Stimulated activated CD4-positive, alpha-beta T cell treated with anti-CD3 and anti-CD28 coated beads, Interleukin-12 subunit alpha, Interleukin-12 subunit beta, amount 100 ng/mL, for 48 hours (primary cell): ENCODE results near the gene TFAP2C.
"Not testable (repeated sequence)": the region's sequence is repeated elsewhere in the genome, so short reads cannot be mapped to it uniquely, and the experiment has no call there.

Experiments used
- DNase-seq, 3 donors: peaks; one replicate each; pipeline ENCODE4 v3.0.0-alpha.2; 2020; ENCODE audit warnings: low read depth in 2 of 3, low spot score in 1 of 3

TFAP2C gene

GRCh38 chr20:56637576-56637975, 8.5 kb downstream of the TFAP2C start:
- no peak for DNase-seq

DNA sequence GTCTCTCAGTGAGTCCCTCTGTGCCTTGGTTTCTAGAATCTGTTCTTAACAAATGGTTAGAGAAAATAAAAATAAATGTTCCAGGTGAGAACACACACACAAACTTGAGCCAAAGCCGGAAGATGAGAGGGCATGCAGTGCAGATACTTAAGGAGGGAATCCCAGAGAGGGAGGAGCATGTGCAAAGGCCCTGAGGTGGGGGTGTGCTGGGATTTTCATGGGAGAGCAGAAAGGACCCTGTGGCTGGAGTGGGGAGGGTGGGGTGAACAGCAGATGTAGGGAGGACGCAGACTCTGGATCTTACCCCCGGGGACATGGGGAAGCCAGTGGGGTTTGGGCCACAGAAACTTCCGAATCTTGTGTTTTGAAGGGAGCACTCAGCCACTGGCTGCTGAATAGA, 17.5 kb downstream of the TFAP2C start:
- DNase-seq, result no peak

DNA sequence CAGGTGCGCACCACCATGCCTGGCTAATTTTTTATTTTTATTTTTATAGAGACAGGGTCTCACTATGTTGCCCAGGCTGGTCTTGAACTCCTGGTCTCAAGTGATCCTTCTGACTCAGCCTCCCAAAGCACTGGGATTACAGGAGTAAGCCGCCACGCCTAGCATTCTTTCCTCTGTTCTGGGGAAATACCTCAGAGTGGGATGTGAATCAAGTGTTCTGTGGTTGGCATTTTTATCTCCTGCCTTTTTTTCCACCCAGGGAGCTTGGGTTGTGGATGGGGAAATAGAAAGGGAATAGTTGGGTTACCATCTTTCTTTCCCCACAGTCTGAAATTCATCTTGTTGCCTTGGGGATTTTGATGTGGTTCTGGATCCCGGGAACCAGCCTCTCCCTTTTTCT, 24.1 kb downstream of the TFAP2C start:
- no peak for DNase-seq

- no peak for DNase-seq
These were observed 27.5 kb downstream of the TFAP2C start for GRCh38 chr20:56656632-56657031.

GRCh38 chr20:56657879-56658278, 28.8 kb downstream of the TFAP2C start:
- no peak for DNase-seq

- not testable (repeated sequence) for DNase-seq
These were observed 29.3 kb downstream of the TFAP2C start for GRCh38 chr20:56658341-56658947.

GRCh38 chr20:56663660-56664059, 34.6 kb downstream of the TFAP2C start:
- no peak for DNase-seq

DNA sequence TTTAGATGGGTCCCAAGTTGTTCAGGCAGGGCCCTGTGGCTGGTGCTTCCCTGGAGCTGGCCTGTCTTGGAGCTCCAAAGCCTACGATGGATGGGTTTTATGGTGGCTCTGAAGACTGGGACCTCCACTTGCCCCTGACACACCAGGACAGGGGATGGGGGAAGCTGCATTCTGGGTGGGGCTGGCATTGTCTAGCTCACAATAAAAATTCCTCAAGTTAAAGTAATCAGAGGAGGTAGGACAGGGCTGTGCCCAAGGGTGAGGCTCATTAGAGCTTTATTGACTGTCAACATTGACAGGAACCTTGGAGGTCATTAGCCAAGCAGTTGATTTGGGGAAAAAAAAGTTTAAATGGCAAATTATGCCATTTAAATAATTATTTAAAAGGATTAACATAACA, 35.7 kb downstream of the TFAP2C start:
- DNase-seq, result no peak

GRCh38 chr20:56665806-56666205, 36.7 kb downstream of the TFAP2C start:
- DNase-seq, result no peak

DNA sequence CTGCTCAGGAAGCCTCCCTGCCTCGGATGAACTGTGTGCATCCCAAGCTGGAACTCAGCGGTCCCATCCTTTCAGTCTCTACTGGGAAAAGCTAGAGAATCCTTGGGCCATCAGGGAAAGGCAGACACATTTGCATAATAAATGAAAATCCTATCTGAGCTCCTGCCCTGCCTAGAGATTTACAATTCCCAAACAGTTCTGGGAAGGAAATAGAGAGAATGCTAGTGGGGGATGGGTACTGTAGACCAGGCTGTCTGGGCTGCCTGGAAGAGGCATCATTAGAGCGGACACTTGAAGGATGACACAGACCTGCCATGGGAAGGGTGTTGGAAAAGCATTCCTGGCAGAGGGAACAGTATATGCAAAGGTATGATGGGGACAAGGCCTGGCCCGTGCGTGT, 44.3 kb downstream of the TFAP2C start:
- DNase-seq, result no peak

DNA sequence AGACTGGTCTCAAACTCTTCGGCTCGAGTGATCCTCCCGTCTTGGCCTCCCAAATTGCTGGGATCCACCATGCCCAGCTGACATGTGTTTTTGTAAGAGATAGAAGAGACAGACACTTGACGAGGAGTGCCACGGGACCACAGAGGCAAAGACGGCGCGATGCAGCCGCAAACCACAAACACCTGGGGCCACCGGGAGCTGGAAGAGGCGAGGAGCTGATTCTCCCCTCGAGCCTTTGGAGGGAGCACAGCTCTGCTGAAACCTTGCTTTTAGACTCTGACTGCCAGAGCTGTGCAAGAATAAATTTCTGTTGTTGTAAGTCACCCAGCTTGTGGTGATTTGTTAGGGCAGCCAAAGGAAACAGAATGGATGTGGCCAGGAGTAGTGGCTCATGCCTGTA, 46.9 kb downstream of the TFAP2C start:
- DNase-seq, result no peak

GRCh38 chr20:56676679-56677078, 47.6 kb downstream of the TFAP2C start:
- DNase-seq, result no peak

DNA sequence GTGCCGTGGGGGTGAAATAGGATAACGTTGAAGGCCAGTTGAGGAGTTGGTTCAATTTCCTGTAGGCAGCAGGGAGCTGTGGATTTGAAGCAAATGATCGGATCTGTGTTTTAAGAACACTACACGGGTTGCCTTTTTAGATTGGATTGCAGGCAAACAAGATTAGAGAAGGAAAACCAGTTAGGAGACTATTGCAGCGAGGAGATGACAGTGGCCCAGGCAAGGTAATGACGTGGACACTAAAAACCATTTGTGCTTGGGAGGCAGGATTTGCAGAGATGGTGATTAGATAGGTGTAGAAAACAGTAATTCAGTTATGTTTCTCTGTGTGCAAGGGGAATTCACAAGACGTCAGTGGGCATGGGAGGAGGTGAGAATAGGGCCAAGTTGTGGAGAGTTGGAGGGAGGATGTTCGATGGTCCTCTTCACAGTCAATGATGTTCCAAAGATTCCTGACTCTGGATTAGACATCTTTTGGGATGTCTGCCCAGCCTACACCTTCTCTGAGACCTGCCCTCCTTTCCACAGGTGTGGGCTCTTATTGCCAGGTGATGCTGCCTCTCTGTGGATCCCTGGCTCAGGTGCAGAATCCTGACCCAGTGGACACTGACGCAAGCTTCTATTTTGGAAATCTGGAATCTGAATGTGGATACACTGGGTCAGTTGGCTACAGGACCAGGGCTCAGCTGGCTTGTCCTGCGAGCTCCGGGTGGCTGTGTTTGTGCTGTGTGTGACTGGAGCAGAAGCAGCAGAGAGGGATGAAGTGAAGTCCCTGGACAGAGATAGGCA, 54.2 kb downstream of the TFAP2C start:
- no peak for DNase-seq

- no peak for DNase-seq
These were observed 56.8 kb downstream of the TFAP2C start for GRCh38 chr20:56685879-56686278.

DNA sequence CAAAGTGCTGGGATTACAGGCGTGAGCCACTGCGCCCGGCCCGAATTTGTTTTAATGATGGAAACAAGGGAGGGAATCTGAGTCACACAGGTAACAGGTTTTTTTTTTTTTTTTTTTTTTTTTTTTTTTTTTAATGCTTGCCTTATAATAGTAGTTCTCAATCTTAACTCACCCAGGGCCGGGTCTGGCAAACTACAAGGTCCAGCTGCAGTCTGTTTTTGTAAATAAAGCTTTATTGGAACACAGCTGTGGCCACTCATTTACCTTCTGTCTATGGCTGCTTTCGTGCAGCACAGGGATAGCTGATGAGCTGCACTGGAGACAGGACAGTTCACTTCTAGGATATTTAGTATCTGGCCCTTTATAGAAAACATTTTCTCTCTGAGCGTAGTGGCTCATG, 58.0 kb downstream of the TFAP2C start:
- no peak for DNase-seq

GRCh38 chr20:56688106-56688505, 59.0 kb downstream of the TFAP2C start:
- no peak for DNase-seq
